SK-N-SH (cell line): ENCODE results near the gene CDH13. TPM values are rescaled to one million over a fixed set of nuclear protein-coding genes. Genes with fewer than 3 reads are reported as not detected.

Experiments used
- CTCF ChIA-PET: fragments of 300-600, 350-600 bp; formaldehyde crosslinking; extraction: SDS; loops from one replicate; lab custom pipeline; 2021; lab: Yijun Ruan, JAX
- POLR2A ChIA-PET: fragments of 350-600 bp; sonication (Branson Sonifier 250); formaldehyde crosslinking; extraction: SDS; loops from one replicate; lab custom pipeline; 2020; ENCODE audit warnings: antibody characterized with exemption, inconsistent platforms; lab: Yijun Ruan, JAX
- DNase-seq: peaks from one replicate; pipeline ENCODE4 v3.0.0; 2012
- H2AFZ ChIP-seq: fragments of 200-600 bp; sonication (generic); 2 replicates; pipeline ENCODE4 v1.8.1; 2016; ENCODE audit warnings: antibody characterized with exemption, mild to moderate bottlenecking, low read depth
- H3F3A ChIP-seq: fragments of 200-600 bp; sonication (generic); replicated peaks from 2 replicates; pipeline ENCODE3; 2016; ENCODE audit warnings: antibody characterized with exemption, mild to moderate bottlenecking; ENCODE audit not compliant: insufficient read depth
- H3K27ac ChIP-seq, 2 experiments: fragments of 200-500 bp in 1 of 2; fragments of 200-600 bp in 1 of 2; sonication (Bioruptor generic) in 1 of 2; sonication (generic), shearing (Covaris generic) in 1 of 2; 2 replicates each; pipeline versions ENCODE4 v1.5.1 to v1.6.1; 2014 to 2016; ENCODE audit warnings: low read depth in 2 of 2, inconsistent platforms in 1 of 2, low read length in 1 of 2, mild to moderate bottlenecking in 1 of 2, mixed read lengths in 1 of 2
- H3K27me3 ChIP-seq: fragments of 200-600 bp; sonication (generic), shearing (Covaris generic); 2 replicates; pipeline ENCODE4 v1.6.1; 2016; ENCODE audit warnings: mixed run types; ENCODE audit not compliant: insufficient read depth
- H3K36me3 ChIP-seq, 2 experiments: fragments of 200-500 bp in 1 of 2; fragments of 200-600 bp in 1 of 2; sonication (Bioruptor generic) in 1 of 2; sonication (generic) in 1 of 2; replicated peaks in 1 of 2; 2 replicates each; pipeline versions ENCODE3 to v1.5.1; 2014 to 2016; ENCODE audit warnings: low read length in 1 of 2, mild to moderate bottlenecking in 1 of 2; ENCODE audit not compliant: insufficient read depth in 2 of 2, control insufficient read depth in 1 of 2
- H3K4me1 ChIP-seq, 2 experiments: fragments of 200-500 bp in 1 of 2; fragments of 200-600 bp in 1 of 2; sonication (Bioruptor generic) in 1 of 2; sonication (generic), shearing (Covaris generic) in 1 of 2; 2 replicates each; pipeline versions ENCODE4 v1.5.1 to v1.6.1; 2014 to 2016; ENCODE audit warnings: low read depth in 1 of 2, low read length in 1 of 2, mixed run types in 1 of 2; ENCODE audit not compliant: insufficient read depth in 2 of 2, control insufficient read depth in 1 of 2
- H3K4me2 ChIP-seq: fragments of 200-600 bp; sonication (generic), shearing (Covaris generic); 2 replicates; pipeline ENCODE4 v1.6.1; 2017; ENCODE audit warnings: mixed run types
- H3K4me3 ChIP-seq, 2 experiments: fragments of 200-500 bp in 1 of 2; fragments of 200-600 bp in 1 of 2; sonication (Bioruptor generic) in 1 of 2; sonication (generic), shearing (Covaris generic) in 1 of 2; 2 replicates each; pipeline versions ENCODE4 v1.5.1 to v1.8.1; 2014 to 2016; ENCODE audit warnings: low read depth in 2 of 2, inconsistent platforms in 1 of 2, low read length in 1 of 2, mild to moderate bottlenecking in 1 of 2, mixed read lengths in 1 of 2, moderate library complexity in 1 of 2
- H3K79me2 ChIP-seq: fragments of 200-600 bp; sonication (generic); 2 replicates; pipeline ENCODE4 v1.8.1; 2017; ENCODE audit warnings: mild to moderate bottlenecking; ENCODE audit not compliant: insufficient read depth
- H3K9ac ChIP-seq: fragments of 200-600 bp; sonication (generic); 2 replicates; pipeline ENCODE4 v1.6.1; 2017; ENCODE audit warnings: mixed run types
- H3K9me2 ChIP-seq: fragments of 200-600 bp; sonication (generic); 2 replicates; pipeline ENCODE4 v1.6.1; 2017; ENCODE audit warnings: mixed run types
- H3K9me3 ChIP-seq: fragments of 200-600 bp; sonication (generic); 2 replicates; pipeline ENCODE4 v1.6.1; 2017; ENCODE audit warnings: mixed run types, mild to moderate bottlenecking, moderate library complexity
- H4K20me1 ChIP-seq: fragments of 200-600 bp; sonication (generic); 2 replicates; pipeline ENCODE4 v1.6.1; 2017; ENCODE audit warnings: mild to moderate bottlenecking, mixed run types; ENCODE audit not compliant: insufficient read depth
- CHD2 ChIP-seq: fragments of 150-350 bp; IDR thresholded peaks from 2 replicates; pipeline ENCODE4 v1.6.1; 2018; ENCODE audit warnings: low read length; ENCODE audit not compliant: partially characterized antibody
- ELF1 ChIP-seq: IDR thresholded peaks from 2 replicates; pipeline ENCODE4 v1.4.0; 2012
- EP300 ChIP-seq, 2 experiments: IDR thresholded peaks; 2 replicates each; pipeline versions ENCODE4 v1.4.0 to v1.6.1; 2012; ENCODE audit warnings: borderline replicate concordance in 1 of 2, low read depth in 1 of 2, low read length in 1 of 2
- JUND ChIP-seq: IDR thresholded peaks from 2 replicates; pipeline ENCODE4 v1.4.0; 2012
- POLR2AphosphoS5 ChIP-seq: IDR thresholded peaks from 2 replicates; pipeline ENCODE4 v1.6.1; 2012; ENCODE audit warnings: low read depth, low read length
- TEAD4 ChIP-seq: IDR thresholded peaks from 2 replicates; pipeline ENCODE4 v1.4.0; 2012; ENCODE audit warnings: mild to moderate bottlenecking, borderline replicate concordance; ENCODE audit not compliant: insufficient read depth
- WGBS: methylation state at CpG from one replicate; pipeline ENCODE4 v1.1.6; 2017; ENCODE audit warnings: low lambda C conversion rate; 5-methylcytosine and 5-hydroxymethylcytosine counted together
- polyA plus RNA-seq, 3 experiments: library from polyadenylated mRNA; depleted of rRNA; stranded (reverse); fragments of >200 nt; gene quantifications; 2 replicates each; pipeline ENCODE4 v1.2.3, GENCODE V29; 2012
- TF ChIP-seq, protein P1 (sequence below): IDR thresholded peaks from 2 replicates; pipeline ENCODE4 v1.6.1; 2012; ENCODE audit warnings: mild to moderate bottlenecking, low read depth, low read length, moderate library complexity
- TF ChIP-seq, protein P2 (sequence below): IDR thresholded peaks from 2 replicates; pipeline ENCODE4; 2012
- TF ChIP-seq, protein P3 (sequence below): fragments of 150-350 bp; IDR thresholded peaks from 2 replicates; pipeline ENCODE4 v1.6.1; 2016; ENCODE audit warnings: mild to moderate bottlenecking, low read depth, low read length
- TF ChIP-seq, protein P4 (sequence below): IDR thresholded peaks from 2 replicates; pipeline ENCODE4 v1.4.0; 2012; ENCODE audit warnings: low read depth

Gene CDH13
- polyA plus RNA-seq, 1 of the 3 experiments (the other 2 are of a cell fraction), result 93.0 TPM

DNA sequence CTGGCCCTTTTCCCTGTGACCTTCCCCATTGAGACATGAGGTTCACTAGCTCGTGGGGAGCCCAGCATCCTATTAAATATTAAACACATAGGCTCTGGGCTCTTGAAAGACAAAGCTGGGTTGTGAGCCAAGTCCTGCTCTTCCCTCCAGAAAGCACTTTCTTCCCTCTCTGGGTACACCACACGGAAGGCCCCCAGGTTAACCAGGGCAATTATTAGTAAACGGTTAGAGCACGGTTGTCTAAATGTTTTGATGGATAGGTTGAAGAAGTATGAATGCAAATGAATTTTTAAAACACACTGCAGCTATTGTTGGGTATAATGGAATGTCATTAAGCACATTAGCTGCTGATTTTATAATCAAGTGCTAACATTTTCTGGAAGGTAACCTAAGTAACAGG is 32.7 kb upstream of the CDH13 start (continued):
- TF ChIP-seq, protein P1, sequence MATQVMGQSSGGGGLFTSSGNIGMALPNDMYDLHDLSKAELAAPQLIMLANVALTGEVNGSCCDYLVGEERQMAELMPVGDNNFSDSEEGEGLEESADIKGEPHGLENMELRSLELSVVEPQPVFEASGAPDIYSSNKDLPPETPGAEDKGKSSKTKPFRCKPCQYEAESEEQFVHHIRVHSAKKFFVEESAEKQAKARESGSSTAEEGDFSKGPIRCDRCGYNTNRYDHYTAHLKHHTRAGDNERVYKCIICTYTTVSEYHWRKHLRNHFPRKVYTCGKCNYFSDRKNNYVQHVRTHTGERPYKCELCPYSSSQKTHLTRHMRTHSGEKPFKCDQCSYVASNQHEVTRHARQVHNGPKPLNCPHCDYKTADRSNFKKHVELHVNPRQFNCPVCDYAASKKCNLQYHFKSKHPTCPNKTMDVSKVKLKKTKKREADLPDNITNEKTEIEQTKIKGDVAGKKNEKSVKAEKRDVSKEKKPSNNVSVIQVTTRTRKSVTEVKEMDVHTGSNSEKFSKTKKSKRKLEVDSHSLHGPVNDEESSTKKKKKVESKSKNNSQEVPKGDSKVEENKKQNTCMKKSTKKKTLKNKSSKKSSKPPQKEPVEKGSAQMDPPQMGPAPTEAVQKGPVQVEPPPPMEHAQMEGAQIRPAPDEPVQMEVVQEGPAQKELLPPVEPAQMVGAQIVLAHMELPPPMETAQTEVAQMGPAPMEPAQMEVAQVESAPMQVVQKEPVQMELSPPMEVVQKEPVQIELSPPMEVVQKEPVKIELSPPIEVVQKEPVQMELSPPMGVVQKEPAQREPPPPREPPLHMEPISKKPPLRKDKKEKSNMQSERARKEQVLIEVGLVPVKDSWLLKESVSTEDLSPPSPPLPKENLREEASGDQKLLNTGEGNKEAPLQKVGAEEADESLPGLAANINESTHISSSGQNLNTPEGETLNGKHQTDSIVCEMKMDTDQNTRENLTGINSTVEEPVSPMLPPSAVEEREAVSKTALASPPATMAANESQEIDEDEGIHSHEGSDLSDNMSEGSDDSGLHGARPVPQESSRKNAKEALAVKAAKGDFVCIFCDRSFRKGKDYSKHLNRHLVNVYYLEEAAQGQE, result no peak
- TF ChIP-seq TEAD4, result no peak

DNA sequence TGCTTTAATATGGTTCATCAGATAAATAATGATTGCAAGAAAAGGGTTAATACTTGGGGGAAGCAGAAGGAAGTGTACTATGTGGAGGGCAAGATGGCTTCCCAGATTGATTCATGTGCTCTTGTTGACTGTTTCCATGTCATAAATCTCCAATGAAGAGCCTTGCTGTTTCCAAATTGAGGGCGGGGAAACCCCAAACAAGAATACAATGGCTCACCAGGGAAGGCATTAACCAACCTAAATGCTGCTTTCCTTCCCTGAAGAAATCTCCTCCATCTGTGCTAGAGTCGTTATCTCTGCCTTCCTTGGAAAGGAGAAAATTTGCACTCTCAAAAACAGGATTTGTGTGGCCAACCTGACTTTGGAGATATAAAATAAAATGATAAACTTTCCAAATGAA is 28.0 kb upstream of the CDH13 start:
- H3K4me1 ChIP-seq, result no peaks in the 10 kb centered on the region
- H3K36me3 ChIP-seq, result no peaks in the 10 kb centered on the region
- H3K27ac ChIP-seq, result no peak overlapping the region
- no peaks in the 10 kb centered on the region for H4K20me1 ChIP-seq
- TF ChIP-seq ELF1 (no peak), POLR2AphosphoS5 (no peak), JUND (no peak), EP300 (IDR thresholded peaks at IDR 0.05; ENCODE audit: borderline replicate concordance in 1 of 2, low read depth in 1 of 2, low read length in 1 of 2) (no peak), CHD2 (no peak)
- TF ChIP-seq, protein P2, sequence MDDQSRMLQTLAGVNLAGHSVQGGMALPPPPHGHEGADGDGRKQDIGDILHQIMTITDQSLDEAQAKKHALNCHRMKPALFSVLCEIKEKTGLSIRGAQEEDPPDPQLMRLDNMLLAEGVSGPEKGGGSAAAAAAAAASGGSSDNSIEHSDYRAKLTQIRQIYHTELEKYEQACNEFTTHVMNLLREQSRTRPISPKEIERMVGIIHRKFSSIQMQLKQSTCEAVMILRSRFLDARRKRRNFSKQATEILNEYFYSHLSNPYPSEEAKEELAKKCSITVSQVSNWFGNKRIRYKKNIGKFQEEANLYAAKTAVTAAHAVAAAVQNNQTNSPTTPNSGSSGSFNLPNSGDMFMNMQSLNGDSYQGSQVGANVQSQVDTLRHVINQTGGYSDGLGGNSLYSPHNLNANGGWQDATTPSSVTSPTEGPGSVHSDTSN, result no peak
- TF ChIP-seq, protein P1, result no peak
- TF ChIP-seq, protein P3, sequence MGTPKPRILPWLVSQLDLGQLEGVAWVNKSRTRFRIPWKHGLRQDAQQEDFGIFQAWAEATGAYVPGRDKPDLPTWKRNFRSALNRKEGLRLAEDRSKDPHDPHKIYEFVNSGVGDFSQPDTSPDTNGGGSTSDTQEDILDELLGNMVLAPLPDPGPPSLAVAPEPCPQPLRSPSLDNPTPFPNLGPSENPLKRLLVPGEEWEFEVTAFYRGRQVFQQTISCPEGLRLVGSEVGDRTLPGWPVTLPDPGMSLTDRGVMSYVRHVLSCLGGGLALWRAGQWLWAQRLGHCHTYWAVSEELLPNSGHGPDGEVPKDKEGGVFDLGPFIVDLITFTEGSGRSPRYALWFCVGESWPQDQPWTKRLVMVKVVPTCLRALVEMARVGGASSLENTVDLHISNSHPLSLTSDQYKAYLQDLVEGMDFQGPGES, result no peak
- TF ChIP-seq, protein P4, sequence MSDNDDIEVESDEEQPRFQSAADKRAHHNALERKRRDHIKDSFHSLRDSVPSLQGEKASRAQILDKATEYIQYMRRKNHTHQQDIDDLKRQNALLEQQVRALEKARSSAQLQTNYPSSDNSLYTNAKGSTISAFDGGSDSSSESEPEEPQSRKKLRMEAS, result no peak
- POLR2A ChIA-PET, result no interaction called here
- no peaks in the 10 kb centered on the region for H3K9me2 ChIP-seq
- H3K9me3 ChIP-seq, result no peaks in the 10 kb centered on the region
- no peaks in the 10 kb centered on the region for H3K79me2 ChIP-seq
- H3K9ac ChIP-seq, result no peak overlapping the region
- H3K4me2 ChIP-seq, result no peak overlapping the region
- no peaks in the 10 kb centered on the region for H3F3A ChIP-seq
- H3K27me3 ChIP-seq, result no peaks in the 10 kb centered on the region; the same call in 1 of the 2 replicates
- CTCF ChIA-PET, result no interaction called here
- H2AFZ ChIP-seq, result no peak overlapping the region
- no peak overlapping the region for H3K4me3 ChIP-seq
- 3% methylated on average over 2 of the region's 2 CpGs for WGBS
- no peak for DNase-seq
